Ovary (tissue), 9 donors: ENCODE results near the gene DYNAP. TPM values are rescaled to one million over a fixed set of nuclear protein-coding genes. Genes with fewer than 3 reads are reported as not detected.

Experiments used
- DNase-seq, 5 donors: peaks; one replicate each; pipeline ENCODE4 v3.0.0-alpha.2; 2019 to 2020
- H3K27ac ChIP-seq, 2 donors: fragments of 200-600 bp; one replicate each; pipeline versions ENCODE4 v1.5.1 to v1.8.0; 2019 to 2022
- H3K27me3 ChIP-seq: fragments of 200-600 bp; one replicate; pipeline ENCODE4 v1.8.0; 2022
- H3K36me3 ChIP-seq: fragments of 200-600 bp; sonication (generic); one replicate; pipeline ENCODE4 v1.5.1; 2019
- H3K4me1 ChIP-seq: one replicate; pipeline ENCODE4 v1.8.1; 2013; ENCODE audit warnings: mild to moderate bottlenecking, moderate library complexity; ENCODE audit not compliant: insufficient read depth
- H3K4me3 ChIP-seq: fragments of 200-600 bp; sonication (generic); one replicate; pipeline ENCODE4 v1.5.1; 2017
- H3K9me3 ChIP-seq, 2 donors: fragments of 200-600 bp in 1 of 2; sonication (generic) in 1 of 2; one replicate each; pipeline versions ENCODE4 v1.5.1 to v1.8.1; 2013 to 2019; ENCODE audit warnings: mild to moderate bottlenecking in 1 of 2, moderate library complexity in 1 of 2
- CTCF ChIP-seq, 3 donors: fragments of 450-650 bp in 2 of 3; fragments of 200-600 bp in 1 of 3; IDR thresholded peaks; one replicate each; pipeline versions ENCODE4 v1.5.1 to v1.8.0; 2016 to 2022; ENCODE audit warnings: antibody characterized with exemption in 3 of 3, mild to moderate bottlenecking in 1 of 3
- EP300 ChIP-seq: sonication (generic); formaldehyde crosslinking; IDR thresholded peaks from one replicate; pipeline ENCODE4 v1.6.1; 2017; ENCODE audit warnings: antibody characterized with exemption
- POLR2A ChIP-seq: fragments of 450-650 bp; IDR thresholded peaks from one replicate; pipeline ENCODE4 v1.6.1; 2017; ENCODE audit warnings: antibody characterized with exemption, mild to moderate bottlenecking, moderate library complexity
- WGBS, 3 donors: extraction: QIAGEN DNeasy Blood & Tissue Kit in 1 of 3; methylation state at CpG; one replicate each; pipeline versions ENCODE4 v1.1.5 to v1.1.7; 2013 to 2017; 5-methylcytosine and 5-hydroxymethylcytosine counted together
- intact Hi-C, 4 donors: fragments of 100-400 bp; cut with DNase I; formaldehyde crosslinking; loops; one replicate each; pipeline versions ENCODE4 v1.11.0 to v1.15.1; 2022 to 2023
- polyA plus RNA-seq, 2 donors: library from polyadenylated mRNA; stranded (reverse); fragments of 200-250 nt in 1 of 2; fragments of 350-450 nt in 1 of 2; fragmentation: Illumina TruSeq in 1 of 2; extraction: RNeasy Lipid Tissue Mini Kit (QIAGEN cat#74804) in 1 of 2; gene quantifications; one replicate each; pipeline ENCODE4 v1.2.3, GENCODE V29; 2013 to 2014
- total RNA-seq, 7 donors: library from RNA; depleted of rRNA in 2 of 7; stranded (reverse); fragments of >200 nt in 2 of 7; fragmentation: NEBNext Ultra II Directional in 3 of 7; extraction: Animal tissue kit (Norgen Biotek cat#: 25700) in 3 of 7; gene quantifications; one replicate each; pipeline versions ENCODE4 v1.1.0 to v1.2.4, GENCODE V29; 2016 to 2023
- donor health status: DM: no; HTN: no; CAD: no; lungs with moderate emphysema.
- donor health status: DM: no; HTN: no; CAD: no.
- donor health status: Bipolar disorder and iron deficiency.
- donor health status: DM: yes; HTN: yes; CAD: no.
- donor health status: DM: no; HTN: no; CAD: no.
- donor health status: DM: yes; HTN: yes; CAD: no.

The DYNAP gene
- total and polyA plus RNA-seq, 9 donors = not detected

GRCh38 chr18:54641734-54642133, 50.7 kb downstream of the DYNAP start:
- no peak overlapping the region for H3K27ac ChIP-seq
- H3K4me1 ChIP-seq = no peaks in the 10 kb centered on the region
- H3K36me3 ChIP-seq = no peaks in the 10 kb centered on the region
- TF ChIP-seq POLR2A (no peak), EP300 (no peak), CTCF (IDR thresholded peaks at IDR 0.05) (no peak)
- no peaks in the 10 kb centered on the region for H3K9me3 ChIP-seq
- no peaks in the 10 kb centered on the region for H3K27me3 ChIP-seq
- 58 to 76% (median 71%) methylated on average over 1 of the region's 1 CpG for WGBS, 3 donors
- intact Hi-C loops = no loop called here
- DNase-seq = no peak
- no peak overlapping the region for H3K4me3 ChIP-seq

GRCh38 chr18:54647176-54647575, 56.1 kb downstream of the DYNAP start:
- TF ChIP-seq POLR2A = no peak
- no peak for TF ChIP-seq CTCF (IDR thresholded peaks at IDR 0.05)
- TF ChIP-seq EP300 = no peak
- intact Hi-C loops = no loop called here
- no peaks in the 10 kb centered on the region for H3K36me3 ChIP-seq
- H3K9me3 ChIP-seq = no peaks in the 10 kb centered on the region
- 11 to 15% (median 12%) methylated on average over 2 of the region's 2 CpGs for WGBS, 3 donors
- H3K4me3 ChIP-seq = no peak overlapping the region
- H3K27me3 ChIP-seq = no peaks in the 10 kb centered on the region
- no peak overlapping the region for H3K27ac ChIP-seq
- H3K4me1 ChIP-seq = no peaks in the 10 kb centered on the region
- DNase-seq = no peak

Other genes with a start within 250 kb of the DYNAP start
- gene STARD6, start 233.4 kb upstream of the DYNAP start, total RNA-seq = not detected
- gene STARD6, start 233.4 kb upstream of the DYNAP start, polyA plus RNA-seq = not detected
- 1 to 10 TPM; 1.2 to 2.5 (median 1.9) TPM for gene C18orf54, start 233.3 kb upstream of the DYNAP start, total RNA-seq
- gene C18orf54, start 233.3 kb upstream of the DYNAP start, polyA plus RNA-seq = 1 to 10 TPM in 1 of 2 donors, under 1 TPM in 1; 0.87 to 1.8 TPM
- 1 to 10 TPM in 1 of 7 donors, under 1 TPM in 6; 0.05 to 3.9 (median 0.12) TPM for gene RAB27B, start 237.2 kb downstream of the DYNAP start, total RNA-seq
- 1 to 10 TPM in 1 of 2 donors, under 1 TPM in 1; 0.08 to 1.9 TPM for gene RAB27B, start 237.2 kb downstream of the DYNAP start, polyA plus RNA-seq